GM19328 (cell line): ENCODE results near the gene TMEM254.
A peak's percentile ranks its signal among the peaks of the same experiment; 100 is the strongest.
"Not testable (repeated sequence)": the region's sequence is repeated elsewhere in the genome, so short reads cannot be mapped to it uniquely, and the experiment has no call there.

Experiments
- ATAC-seq: cut with Tn5 transposase; IDR thresholded peaks from one replicate; pipeline ENCODE4 v1.9.1; 2021; ENCODE audit warnings: mild to moderate bottlenecking, moderate library complexity; ENCODE audit not compliant: unreplicated experiment

TMEM254 gene

GRCh38 chr10:80078448-80079311 lies at the start of gene TMEM254:
Gene TMEM254, plus strand, starts transcription at chr10:80078665. Its CDS starts 35 bp downstream, at chr10:80078700.
- peak; percentile 80 for ATAC-seq

GRCh38 chr10:80029205-80029604 lies 49.3 kb upstream of the TMEM254 start:
- peak; percentile 94 for ATAC-seq

DNA sequence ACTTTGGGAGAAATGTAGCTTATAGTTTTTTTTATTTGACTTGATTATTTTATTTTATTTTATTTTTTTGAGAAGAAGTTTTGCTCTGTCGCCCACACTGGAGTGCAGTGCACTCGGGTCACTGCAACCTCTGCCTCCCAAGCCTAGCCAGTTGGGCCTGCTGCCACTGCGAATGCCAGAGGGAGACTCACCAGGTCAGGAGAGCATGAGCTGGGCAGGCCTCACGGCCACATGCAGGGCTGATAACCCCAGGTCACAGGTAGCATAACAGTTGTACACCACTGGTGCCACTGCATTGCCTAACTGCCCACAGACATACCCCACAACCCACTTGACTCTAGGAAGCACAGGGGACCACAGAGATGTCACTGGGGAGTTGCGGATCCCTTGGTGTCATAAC lies 48.6 kb upstream of the TMEM254 start:
- ATAC-seq = not testable (repeated sequence)

GRCh38 chr10:80032503-80032902 lies 46.0 kb upstream of the TMEM254 start:
- no peak for ATAC-seq

GRCh38 chr10:80034766-80035165 lies 43.7 kb upstream of the TMEM254 start:
- ATAC-seq = not testable (repeated sequence)

DNA sequence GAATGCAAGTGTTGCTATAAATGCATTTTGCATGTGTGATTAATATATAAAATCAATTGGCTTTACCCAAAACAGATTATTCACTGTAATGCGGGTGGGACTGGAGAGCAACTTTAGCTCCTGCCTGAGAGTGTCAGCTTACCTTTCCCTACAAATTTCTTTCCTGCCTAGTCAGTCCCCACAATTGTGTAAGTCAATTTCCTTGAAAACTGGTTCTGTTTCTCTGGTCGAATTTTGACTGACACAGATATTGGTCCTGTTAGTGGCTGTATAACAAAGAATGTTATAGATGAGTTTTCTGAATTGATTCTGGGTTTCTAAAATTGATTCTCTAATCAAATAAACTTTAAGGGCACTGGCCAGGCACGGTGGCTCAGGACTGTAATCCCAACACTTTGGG lies 43.0 kb upstream of the TMEM254 start:
- ATAC-seq = not testable (repeated sequence)

- not testable (repeated sequence) for ATAC-seq
These were observed 41.5 kb upstream of the TMEM254 start for GRCh38 chr10:80036921-80037500.

DNA sequence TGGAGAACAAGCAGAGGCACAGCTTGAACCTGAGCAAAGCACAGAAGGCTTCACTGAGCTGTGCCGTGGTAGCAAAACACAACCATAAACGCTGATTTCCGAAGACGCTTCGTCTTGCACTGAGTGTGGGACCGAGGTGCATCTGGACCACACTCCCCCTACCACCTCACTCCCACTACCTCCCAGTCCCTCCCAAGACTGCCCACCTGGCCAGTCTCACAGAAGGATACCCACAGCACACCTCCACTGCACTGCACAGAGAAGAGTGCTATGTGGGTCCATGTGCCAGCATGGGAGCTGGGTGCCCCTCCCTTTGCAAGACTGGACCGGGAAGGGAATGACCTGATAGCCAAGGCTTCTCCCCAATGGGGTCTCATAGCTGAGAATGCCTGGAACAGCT lies 40.2 kb upstream of the TMEM254 start:
- not testable (repeated sequence) for ATAC-seq

GRCh38 chr10:80041162-80041561 lies 37.3 kb upstream of the TMEM254 start:
- no peak for ATAC-seq

- ATAC-seq = peak; percentile 36
These were observed 33.5 kb upstream of the TMEM254 start for GRCh38 chr10:80044935-80045334.

DNA sequence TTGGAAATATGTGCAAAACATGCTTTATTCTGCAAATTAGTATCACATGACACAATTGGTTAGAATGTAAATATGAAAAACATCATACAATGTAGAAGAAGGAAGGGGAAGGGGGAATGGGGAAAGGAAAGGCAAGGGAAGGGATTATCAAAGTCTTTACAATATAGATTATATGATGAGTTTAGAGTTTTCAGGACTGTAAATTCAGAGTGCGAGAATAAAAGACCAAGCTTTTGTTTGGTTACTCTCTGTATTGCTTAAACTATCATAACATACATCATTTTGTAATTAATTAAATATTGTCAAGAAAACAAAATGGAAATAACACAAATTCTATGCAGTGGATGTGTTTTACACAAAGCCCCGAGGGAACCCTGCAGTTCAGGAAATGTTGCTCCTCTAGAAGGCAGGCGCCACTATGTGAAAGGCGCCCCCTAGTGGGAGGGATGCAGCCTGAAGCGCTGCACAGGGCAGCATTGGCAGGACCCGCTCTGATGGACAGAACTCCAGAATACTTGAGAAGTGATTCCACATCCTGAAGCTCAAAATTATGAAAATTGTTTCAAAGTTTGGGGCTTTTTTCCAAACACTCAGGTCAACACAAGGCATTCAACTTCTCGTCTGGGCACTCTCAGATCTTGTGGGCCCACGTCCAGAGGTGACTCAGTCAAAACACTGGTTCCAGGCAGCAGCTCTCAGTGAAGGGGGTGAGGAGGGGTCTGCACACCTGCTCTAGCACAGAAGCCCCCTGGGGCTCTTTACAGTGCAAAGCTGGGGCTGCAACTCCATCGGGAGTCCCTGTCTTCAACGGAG lies 31.6 kb upstream of the TMEM254 start:
- no peak for ATAC-seq

DNA sequence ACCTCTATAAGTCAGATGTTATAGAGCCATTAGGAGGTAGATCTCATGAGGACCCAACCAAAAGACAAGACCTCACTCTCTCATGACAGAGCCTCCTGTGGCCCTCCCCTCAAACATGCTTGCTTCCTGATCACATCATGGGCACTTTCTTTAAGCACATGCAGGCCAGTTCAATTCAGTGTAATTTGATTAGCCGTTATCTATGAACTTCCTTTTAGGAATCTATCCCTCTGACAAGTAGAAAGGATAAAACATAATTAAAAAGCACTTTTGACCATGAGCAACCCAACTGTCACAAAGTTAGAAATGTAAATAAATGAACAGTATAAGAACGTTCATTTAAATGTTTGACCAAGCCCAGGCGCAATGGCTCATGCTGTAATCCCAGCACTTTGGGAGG lies 27.7 kb upstream of the TMEM254 start:
- ATAC-seq = no peak

- ATAC-seq = no peak
These were observed 26.5 kb upstream of the TMEM254 start for GRCh38 chr10:80051993-80052392.

- ATAC-seq = no peak
These were observed 22.7 kb upstream of the TMEM254 start for GRCh38 chr10:80055760-80056159.

DNA sequence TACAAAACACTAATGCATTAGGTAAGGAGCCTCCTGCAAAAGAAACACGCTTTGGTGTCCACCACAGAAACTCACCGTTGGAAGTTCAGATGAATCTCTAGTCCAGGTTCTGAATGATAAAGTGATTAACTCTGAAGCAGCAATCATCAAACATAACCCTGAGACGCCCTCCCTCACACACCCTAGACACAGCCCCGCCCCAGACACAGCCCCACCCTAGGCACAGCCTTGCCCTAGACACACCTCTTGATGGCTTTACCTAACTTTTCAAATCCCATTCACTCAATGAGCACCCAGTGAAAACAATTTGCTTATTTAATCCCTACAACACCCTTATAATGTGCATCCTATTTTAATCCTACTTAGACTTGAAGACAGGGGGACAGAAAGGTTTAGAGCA lies 21.3 kb upstream of the TMEM254 start:
- ATAC-seq = no peak

DNA sequence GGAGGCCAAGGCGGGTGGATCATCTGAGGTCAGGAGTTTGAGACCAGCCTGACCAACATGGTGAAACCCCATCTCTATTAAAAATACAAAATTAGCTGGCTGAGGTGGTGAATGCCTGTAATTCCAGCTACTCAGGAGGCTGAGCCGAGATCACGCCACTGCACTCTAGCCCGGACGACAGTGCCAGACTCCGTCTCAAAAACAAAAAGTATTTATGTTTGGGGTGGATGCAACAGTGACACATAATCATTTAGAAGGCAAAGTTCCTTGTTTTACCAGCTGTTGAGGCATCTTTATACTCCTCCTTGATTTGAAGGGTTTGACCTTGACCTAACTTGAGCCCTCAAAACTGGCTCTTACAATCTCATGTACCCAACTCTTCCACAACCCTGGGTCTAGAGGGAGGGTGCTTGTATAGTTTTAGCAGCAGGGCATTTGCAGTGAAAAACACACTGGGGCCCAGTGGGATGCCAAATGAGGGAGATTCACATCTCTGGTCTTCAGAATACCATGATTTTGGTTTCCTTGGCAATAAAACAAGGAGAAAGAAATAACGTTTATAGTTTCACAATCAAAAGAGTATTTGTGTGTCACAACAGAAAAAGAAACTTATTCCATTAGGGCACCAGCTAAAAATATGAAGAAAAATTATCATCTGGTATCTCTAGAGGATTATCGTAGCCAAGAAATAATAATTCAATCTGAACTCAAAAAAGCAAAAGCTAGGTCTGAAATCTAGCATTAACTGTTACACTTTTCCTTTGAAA lies 14.2 kb upstream of the TMEM254 start:
- no peak for ATAC-seq

DNA sequence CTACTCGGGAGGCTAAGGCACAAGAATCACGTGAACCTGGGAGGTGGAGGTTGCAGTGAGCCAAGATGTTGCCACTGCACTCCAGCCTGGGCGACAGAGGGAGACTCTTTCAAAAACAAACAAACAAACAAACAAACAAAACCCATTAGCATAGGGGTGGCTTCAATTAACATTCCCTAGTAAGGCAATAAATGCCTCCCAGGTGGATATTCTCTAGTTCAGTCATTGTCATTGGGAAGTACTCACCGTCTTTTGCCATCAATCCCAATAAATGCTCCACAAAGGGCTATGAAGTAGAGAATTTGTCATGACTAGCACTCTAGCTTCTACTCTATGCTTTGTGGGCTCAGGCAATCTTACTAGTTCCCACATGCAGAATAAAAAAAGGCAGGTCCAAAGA lies 11.7 kb upstream of the TMEM254 start:
- no peak for ATAC-seq

GRCh38 chr10:80067821-80068220 lies 10.6 kb upstream of the TMEM254 start:
- ATAC-seq = not testable (repeated sequence)

GRCh38 chr10:80068270-80068669 lies 10.2 kb upstream of the TMEM254 start:
- no peak for ATAC-seq

GRCh38 chr10:80070057-80070456 lies 8.4 kb upstream of the TMEM254 start:
- ATAC-seq = no peak

DNA sequence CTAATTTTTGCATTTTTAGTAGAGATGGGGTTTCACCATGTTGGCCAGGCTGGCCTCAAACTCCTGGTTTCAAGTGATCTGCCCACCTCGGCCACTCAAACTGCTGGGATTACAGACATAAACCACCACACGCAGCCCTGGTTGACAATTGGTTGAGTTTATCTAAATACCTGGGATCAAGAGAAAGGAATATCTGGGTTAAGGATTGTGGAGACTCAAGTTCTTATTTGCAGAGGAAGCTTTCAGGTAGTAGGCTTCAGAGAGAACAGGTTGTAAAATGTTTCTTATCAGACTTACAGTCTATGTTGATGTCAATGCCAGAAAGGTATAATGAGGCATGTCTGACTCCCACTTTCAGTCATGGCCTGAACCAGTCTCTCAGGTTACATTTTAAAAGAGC lies 5.9 kb upstream of the TMEM254 start:
- ATAC-seq = no peak
